Adrenal gland (tissue), 5 donors: ENCODE measurements around the gene FHL1.

Experiments
- POLR2A ChIP-seq, 2 donors: fragments of 450-650 bp; IDR thresholded peaks; one replicate each; pipeline ENCODE4 v1.6.1; 2017; ENCODE audit warnings: antibody characterized with exemption in 2 of 2, mild to moderate bottlenecking in 2 of 2, moderate library complexity in 1 of 2
- TF ChIP-seq, protein P1 (sequence below), 6 experiments: fragments of 450-650 bp in 4 of 6; fragments of 200-600 bp in 2 of 6; sonication (generic) in 1 of 6; IDR thresholded peaks; 1 replicate in 5 of 6; 2 replicates in 1 of 6; pipeline versions ENCODE4 v1.5.1 to v1.8.0; 2016 to 2021; ENCODE audit warnings: antibody characterized with exemption in 6 of 6, mild to moderate bottlenecking in 2 of 6, moderate library complexity in 1 of 6
- donor health status: DM: no; HTN: no; CAD: no.

DNA sequence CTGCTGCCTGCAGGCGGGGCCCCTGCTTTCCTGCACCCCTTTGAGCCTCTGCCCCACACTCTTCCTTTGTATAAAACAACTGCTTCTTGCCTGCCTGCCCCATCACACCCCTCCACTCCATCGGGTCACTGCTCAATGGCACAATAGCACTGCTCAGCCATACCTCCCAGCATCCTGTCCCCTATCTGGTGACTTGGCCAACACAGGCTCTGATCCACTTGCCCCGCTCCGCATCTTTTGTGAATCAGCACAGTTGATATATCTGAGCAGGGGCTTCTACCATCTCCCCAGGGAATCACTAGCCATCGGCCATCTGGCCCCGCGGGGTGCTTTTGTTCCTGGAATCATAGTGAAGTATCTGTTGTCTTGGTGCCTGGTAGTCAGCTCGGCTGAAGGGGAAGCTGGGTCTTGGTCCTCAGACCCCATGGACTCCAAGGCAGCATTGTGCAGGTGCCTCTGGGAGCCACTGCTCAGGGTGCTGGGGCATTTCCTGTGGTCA lies 58.6 kb downstream of the FHL1 start:
- TF ChIP-seq, protein P1, sequence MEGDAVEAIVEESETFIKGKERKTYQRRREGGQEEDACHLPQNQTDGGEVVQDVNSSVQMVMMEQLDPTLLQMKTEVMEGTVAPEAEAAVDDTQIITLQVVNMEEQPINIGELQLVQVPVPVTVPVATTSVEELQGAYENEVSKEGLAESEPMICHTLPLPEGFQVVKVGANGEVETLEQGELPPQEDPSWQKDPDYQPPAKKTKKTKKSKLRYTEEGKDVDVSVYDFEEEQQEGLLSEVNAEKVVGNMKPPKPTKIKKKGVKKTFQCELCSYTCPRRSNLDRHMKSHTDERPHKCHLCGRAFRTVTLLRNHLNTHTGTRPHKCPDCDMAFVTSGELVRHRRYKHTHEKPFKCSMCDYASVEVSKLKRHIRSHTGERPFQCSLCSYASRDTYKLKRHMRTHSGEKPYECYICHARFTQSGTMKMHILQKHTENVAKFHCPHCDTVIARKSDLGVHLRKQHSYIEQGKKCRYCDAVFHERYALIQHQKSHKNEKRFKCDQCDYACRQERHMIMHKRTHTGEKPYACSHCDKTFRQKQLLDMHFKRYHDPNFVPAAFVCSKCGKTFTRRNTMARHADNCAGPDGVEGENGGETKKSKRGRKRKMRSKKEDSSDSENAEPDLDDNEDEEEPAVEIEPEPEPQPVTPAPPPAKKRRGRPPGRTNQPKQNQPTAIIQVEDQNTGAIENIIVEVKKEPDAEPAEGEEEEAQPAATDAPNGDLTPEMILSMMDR (IDR thresholded peaks at IDR 0.05): no peak
- TF ChIP-seq POLR2A (IDR thresholded peaks at IDR 0.05): no peak
